Epithelial cell of esophagus (primary cell): Measurements from ENCODE around the gene VRK1.
A peak's percentile ranks its signal among the peaks of the same experiment; 100 is the strongest.

ENCODE experiments used
- DNase-seq: peaks from one replicate; pipeline ENCODE4 v3.0.0; 2010; ENCODE audit warnings: low read depth
- H3K4me3 ChIP-seq: 2 replicates; pipeline ENCODE4 v1.5.1; 2011; ENCODE audit warnings: mild to moderate bottlenecking, low read length, control low read depth
- TF ChIP-seq, protein P1 (sequence below): IDR thresholded peaks from 2 replicates; pipeline ENCODE4 v1.5.1; 2011; ENCODE audit warnings: low read depth, mild to moderate bottlenecking, low read length, control low read depth, inconsistent platforms; ENCODE audit not compliant: insufficient read depth; ENCODE audit errors: missing control alignments

VRK1 gene

GRCh38 chr14:96817750-96818666 is 20.8 kb downstream of the VRK1 start:
- DNase-seq = no peak
- no peak overlapping the region for H3K4me3 ChIP-seq
- TF ChIP-seq, protein P1, sequence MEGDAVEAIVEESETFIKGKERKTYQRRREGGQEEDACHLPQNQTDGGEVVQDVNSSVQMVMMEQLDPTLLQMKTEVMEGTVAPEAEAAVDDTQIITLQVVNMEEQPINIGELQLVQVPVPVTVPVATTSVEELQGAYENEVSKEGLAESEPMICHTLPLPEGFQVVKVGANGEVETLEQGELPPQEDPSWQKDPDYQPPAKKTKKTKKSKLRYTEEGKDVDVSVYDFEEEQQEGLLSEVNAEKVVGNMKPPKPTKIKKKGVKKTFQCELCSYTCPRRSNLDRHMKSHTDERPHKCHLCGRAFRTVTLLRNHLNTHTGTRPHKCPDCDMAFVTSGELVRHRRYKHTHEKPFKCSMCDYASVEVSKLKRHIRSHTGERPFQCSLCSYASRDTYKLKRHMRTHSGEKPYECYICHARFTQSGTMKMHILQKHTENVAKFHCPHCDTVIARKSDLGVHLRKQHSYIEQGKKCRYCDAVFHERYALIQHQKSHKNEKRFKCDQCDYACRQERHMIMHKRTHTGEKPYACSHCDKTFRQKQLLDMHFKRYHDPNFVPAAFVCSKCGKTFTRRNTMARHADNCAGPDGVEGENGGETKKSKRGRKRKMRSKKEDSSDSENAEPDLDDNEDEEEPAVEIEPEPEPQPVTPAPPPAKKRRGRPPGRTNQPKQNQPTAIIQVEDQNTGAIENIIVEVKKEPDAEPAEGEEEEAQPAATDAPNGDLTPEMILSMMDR = no peak

GRCh38 chr14:96821501-96821900 is 24.3 kb downstream of the VRK1 start:
- DNase-seq = peak; percentile 95
- TF ChIP-seq, protein P1 = no peak
- no peak overlapping the region for H3K4me3 ChIP-seq

- no peak for DNase-seq
- H3K4me3 ChIP-seq = no peak overlapping the region
- TF ChIP-seq, protein P1 = no peak
Observed at GRCh38 chr14:96823652-96824051, 26.5 kb downstream of the VRK1 start.

DNA sequence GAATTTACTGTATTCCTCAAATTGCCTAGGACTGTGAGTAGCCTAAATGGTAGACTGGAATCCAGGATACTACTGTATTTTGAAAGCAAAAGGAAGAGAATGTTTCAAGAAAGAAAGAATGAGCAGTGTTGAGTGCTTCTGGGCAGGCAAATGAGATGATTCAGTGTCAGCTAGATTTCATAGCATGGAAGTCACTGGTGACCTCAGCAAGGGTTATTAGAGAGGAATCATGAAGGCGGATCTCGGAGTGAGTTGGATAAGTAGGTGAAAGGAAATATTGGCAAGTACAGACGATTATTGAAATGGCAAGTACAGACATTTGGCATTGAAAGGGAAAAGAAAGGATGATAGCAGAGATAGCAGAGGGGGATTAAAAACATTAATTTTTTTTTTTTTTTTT is 27.1 kb downstream of the VRK1 start:
- H3K4me3 ChIP-seq = no peak overlapping the region
- TF ChIP-seq, protein P1 = no peak
- peak; percentile 91 for DNase-seq

- TF ChIP-seq, protein P1 = no peak
- DNase-seq = peak; percentile 3
- no peak overlapping the region for H3K4me3 ChIP-seq
Observed at GRCh38 chr14:96826818-96827217, 29.6 kb downstream of the VRK1 start.

DNA sequence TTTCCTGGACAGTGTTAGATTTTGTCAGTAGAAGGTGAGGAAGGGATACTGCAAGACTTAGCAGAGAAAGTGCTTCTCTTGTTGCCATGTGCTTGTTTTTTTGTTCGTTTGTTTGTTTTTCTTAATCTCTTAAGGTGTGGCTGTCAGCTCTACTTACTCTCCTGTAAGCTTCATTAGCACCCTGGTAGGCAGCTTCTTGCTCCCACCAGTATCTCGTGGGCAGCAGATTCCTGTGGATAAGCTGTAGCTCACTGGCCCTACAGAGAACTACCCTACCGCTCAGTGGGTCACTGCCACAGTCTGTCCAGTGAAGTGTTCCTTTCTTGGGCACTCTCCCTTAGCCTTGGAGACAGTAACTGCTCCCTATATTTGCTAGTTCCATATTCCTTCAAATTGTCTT is 30.1 kb downstream of the VRK1 start:
- DNase-seq = peak; percentile 19
- no peak overlapping the region for H3K4me3 ChIP-seq
- TF ChIP-seq, protein P1 = no peak

- no peak overlapping the region for H3K4me3 ChIP-seq
- TF ChIP-seq, protein P1 = no peak
- DNase-seq = no peak
Observed at GRCh38 chr14:96829791-96830190, 32.6 kb downstream of the VRK1 start.
